HS-5 (cell line): ENCODE data around the gene TRIM17.

Experiments used
- DNase-seq: peaks from one replicate; pipeline ENCODE4 v3.0.0-alpha.2; 2012; ENCODE audit warnings: low read depth

Gene TRIM17

GRCh38 chr1:228378090-228378872, 38.4 kb downstream of the TRIM17 start:
- DNase-seq = no peak

DNA sequence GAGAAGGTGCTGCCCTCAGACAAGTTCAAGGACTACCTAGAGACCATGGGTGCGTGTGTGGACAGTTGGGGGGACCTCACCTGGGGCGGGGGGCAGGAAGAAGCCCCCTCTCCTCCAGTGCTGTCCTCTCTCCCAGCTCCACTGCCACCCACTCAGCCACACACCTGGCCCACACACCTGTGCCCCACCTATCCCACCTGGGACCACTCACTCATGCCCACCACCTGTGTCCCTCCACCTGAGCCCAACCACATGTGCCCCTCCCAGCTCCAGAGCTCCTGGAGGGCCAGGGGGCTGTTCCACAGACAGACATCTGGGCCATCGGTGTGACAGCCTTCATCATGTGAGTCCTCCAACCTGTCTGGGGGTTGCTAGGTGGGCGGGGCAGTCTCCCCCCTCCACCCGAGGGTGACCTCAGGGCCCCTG, 39.0 kb downstream of the TRIM17 start:
- no peak for DNase-seq

DNA sequence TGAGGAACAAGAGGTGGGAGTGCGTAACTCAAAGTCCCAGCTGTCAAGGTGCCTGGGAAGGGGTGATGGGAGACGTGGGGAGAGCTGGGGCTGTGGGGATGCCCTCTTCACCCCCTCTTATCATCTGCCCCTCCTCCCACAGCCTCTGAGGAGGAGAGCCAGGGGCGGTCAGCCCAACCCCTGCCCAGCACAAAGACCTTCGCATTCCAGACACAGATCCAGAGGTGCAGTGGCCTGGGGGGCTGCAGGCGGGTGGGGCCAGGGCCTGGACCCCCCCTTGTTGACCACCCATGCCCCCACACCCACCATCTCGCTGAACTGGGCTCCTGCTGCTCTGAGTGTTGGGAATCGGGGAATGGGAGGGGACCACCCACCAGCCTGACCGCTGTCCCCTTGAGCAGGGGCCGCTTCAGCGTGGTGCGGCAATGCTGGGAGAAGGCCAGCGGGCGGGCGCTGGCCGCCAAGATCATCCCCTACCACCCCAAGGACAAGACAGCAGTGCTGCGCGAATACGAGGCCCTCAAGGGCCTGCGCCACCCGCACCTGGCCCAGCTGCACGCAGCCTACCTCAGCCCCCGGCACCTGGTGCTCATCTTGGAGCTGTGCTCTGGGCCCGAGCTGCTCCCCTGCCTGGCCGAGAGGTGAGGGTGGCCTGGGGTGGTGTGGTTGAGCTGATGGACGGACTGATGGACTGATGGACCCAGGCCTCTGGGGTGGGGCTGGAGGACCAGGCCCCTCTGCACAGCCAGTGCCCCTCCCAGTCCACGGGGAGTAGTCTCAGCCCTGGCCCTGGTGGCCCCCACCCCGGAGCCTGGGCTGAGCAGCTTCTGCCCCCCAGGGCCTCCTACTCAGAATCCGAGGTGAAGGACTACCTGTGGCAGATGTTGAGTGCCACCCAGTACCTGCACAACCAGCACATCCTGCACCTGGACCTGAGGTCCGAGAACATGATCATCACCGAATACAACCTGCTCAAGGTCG, 39.7 kb downstream of the TRIM17 start:
- no peak for DNase-seq

DNA sequence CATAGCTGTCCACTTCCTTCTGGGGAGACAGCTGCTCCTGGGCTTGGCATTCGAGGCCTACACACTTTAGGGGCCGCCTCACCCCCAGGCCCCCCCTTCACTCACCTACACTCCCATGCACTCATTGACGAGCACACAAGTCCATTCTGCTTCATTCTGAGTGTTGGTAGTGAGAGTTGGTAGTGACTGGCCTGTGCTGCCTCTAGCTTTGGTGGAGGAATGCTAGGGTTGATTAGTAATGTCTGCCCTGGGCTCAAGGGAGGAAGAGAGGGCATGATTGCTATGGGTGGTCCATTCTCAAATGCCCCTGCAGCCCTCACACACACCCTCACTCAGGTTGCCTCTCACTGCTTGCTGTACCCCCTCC, 40.4 kb downstream of the TRIM17 start:
- DNase-seq = no peak

DNA sequence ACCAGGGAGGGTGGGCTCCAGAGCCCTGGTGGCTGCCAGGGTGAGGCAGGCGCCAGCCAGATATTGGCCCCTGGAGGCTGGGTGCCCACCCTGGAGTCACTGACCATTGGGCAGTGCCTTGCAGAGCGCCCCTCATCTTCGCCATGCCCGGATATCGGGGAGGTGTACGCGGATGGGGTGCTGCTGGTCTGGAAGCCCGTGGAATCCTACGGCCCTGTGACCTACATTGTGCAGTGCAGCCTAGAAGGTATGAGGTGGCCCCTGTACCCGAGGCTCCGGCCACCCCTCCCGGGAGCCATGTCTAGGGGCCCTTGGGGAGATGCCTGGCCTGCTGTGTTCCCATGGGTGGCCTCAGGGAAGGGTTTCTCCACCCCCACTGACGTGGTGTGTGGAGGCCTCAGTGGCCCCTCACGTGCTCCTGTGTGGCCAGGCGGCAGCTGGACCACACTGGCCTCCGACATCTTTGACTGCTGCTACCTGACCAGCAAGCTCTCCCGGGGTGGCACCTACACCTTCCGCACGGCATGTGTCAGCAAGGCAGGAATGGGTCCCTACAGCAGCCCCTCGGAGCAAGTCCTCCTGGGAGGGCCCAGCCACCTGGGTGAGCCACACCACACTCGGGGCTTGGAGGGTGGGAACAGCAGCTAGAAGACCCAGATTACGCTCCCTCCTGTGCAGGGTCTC, 40.9 kb downstream of the TRIM17 start:
- no peak for DNase-seq

- DNase-seq = no peak
These were observed 41.7 kb downstream of the TRIM17 start for GRCh38 chr1:228374711-228375577.

GRCh38 chr1:228373681-228374571, 42.7 kb downstream of the TRIM17 start:
- no peak for DNase-seq

DNA sequence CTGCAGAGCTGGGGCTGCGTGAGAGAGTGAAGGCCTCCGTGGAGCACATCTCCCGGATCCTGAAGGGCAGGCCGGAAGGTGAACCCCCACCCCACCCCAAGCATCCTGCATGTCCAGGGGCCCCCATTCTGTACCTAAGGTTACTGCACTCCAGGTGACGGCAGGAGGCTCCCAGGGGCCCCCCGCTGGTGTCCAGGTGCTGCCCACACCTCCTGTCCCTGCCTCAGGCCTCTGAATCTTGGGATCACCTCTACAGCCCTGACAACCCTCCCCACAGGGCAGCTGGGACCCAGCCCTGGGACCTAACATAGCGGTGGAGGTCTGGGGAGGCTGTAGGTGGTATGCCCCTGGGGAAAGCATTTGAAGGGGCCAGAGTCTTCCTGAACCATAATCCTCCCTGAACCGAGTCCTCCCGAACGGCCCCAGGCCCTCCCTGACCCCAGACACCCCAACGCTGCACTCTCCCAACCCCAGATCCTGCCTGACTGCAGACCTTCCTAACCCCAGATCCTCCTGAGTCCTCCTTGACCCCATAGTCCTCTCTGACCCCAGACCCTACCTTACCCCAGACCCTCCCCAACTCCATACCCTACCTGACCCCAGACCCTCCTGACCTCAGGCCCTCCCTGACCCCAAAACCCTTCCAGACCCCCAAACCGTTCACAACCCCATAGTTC, 43.5 kb downstream of the TRIM17 start:
- no peak for DNase-seq

- no peak for DNase-seq
These were observed 44.3 kb downstream of the TRIM17 start for GRCh38 chr1:228372183-228373003.

DNA sequence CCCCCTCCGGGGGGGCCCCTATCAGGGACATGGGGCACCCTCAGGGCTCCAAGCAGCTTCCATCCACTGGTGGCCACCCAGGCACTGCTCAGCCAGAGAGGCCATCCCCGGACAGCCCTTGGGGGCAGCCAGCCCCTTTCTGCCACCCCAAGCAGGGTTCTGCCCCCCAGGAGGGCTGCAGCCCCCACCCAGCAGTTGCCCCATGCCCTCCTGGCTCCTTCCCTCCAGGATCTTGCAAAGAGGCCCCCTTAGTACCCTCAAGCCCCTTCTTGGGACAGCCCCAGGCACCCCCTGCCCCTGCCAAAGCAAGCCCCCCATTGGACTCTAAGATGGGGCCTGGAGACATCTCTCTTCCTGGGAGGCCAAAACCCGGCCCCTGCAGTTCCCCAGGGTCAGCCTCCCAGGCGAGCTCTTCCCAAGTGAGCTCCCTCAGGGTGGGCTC, 44.9 kb downstream of the TRIM17 start:
- no peak for DNase-seq

DNA sequence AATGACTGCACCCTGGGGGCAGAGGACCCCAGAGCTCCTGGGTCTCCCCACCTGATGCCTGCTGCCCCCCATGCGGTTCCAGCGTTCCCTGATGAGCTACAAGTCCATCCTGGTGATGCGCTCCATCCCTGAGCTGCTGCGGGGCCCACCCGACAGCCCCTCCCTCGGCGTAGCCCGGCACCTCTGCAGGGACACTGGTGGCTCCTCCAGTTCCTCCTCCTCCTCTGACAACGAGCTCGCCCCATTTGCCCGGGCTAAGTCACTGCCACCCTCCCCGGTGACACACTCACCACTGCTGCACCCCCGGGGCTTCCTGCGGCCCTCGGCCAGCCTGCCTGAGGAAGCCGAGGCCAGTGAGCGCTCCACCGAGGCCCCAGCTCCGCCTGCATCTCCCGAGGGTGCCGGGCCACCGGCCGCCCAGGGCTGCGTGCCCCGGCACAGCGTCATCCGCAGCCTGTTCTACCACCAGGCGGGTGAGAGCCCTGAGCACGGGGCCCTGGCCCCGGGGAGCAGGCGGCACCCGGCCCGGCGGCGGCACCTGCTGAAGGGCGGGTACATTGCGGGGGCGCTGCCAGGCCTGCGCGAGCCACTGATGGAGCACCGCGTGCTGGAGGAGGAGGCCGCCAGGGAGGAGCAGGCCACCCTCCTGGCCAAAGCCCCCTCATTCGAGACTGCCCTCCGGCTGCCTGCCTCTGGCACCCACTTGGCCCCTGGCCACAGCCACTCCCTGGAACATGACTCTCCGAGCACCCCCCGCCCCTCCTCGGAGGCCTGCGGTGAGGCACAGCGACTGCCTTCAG, 45.5 kb downstream of the TRIM17 start:
- no peak for DNase-seq

DNA sequence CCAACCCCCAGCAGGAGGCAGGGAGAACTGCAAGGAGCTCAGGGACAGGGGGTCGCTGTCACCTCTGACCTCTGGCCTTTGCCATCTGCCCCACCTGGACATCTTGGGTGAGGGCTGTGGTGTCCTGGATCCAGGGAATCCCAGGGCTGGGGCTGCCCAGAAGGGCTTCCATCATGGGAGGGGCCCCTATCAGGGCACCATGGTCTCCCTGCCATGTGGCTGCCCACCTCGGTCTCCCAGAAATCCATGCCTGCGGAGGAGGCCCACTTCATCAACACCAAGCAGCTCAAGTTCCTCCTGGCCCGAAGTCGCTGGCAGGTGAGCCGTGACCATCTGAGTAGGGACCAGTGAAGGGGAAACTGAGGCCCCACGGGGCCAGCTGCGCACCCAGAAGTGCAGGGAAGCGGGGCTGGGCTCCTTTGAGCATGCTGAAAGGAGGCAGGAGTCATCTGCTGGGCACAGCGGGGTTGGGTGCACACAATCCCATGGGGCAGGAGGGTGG, 46.2 kb downstream of the TRIM17 start:
- DNase-seq = no peak

DNA sequence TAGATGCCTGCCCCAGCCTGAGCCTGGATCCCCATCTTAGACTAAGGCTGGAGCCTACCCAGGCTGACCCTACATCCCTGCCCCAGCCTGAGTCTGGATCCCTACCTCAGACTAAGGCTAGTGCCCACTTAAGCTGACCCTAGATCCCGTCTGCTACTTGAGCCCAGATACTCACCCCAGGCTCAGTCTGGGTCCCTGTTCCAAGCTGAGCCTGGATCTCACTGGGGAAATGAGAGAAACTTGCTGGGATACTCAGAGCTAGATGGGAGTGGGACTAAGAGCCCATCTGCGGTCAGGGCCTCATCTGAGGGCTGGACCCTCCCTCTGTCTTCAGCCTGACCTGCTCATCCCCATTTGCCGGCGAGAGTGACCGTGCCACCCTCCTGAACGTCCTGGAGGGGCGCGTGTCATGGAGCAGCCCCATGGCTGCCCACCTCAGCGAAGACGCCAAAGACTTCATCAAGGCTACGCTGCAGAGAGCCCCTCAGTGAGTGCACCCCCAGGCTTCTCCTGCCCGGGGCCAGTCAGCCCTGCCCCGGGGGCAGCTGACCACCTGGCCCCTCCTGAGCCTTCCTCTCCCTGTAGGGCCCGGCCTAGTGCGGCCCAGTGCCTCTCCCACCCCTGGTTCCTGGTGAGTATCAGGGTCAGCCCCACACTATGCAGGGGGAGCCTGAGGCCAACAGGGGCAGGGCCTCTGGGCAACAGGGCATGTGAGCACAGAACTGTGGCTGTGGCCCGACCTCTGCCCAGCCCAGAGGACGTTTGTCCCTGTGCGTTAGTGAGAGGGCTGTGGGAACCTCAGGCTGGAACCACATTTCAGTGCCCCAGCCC, 46.8 kb downstream of the TRIM17 start:
- DNase-seq = no peak

- DNase-seq = no peak
These were observed 47.7 kb downstream of the TRIM17 start for GRCh38 chr1:228368801-228369607.

DNA sequence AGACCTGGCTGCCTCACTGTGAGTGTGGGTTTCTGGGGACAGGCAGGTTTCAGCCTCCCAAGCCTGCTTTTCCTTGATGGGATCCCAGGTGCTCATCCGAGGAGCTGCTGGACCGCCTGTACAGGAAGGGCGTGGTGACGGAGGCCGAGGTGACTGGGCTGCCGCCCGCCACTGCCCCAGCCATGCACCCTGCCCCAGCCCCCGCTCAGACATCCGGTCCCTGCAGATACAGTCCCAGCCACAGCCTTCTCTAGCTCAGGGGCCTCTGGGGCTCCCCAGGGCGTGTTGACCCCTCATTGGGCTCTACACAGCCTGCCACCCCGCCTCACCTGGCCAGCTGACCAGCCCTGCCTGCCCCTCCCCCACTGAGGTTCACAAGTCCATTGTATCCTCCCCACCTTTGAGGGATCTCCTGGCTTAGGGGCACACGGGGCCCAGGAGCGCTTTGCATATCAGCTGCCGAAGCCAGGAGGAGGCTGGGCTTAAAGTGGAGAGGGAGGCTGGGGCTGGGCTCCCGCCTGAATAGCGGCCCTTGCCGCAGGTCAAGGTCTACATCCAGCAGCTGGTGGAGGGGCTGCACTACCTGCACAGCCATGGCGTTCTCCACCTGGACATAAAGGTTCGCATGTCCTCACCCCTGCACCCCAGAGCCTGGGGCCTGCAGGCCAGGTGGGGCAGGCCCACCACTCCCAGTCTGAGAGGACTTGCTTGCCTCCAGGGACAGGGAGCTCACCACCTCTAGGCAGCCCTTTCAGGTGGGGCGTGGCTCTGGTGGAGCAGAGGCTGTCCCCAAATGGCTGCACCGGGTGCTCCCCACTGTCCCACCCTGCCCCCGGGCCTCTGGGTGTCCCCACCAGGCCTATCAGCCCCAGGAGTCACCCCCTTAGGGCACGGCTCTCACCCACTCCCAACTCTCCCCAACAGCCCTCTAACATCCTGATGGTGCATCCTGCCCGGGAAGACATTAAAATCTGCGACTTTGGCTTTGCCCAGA, 48.6 kb downstream of the TRIM17 start:
- DNase-seq = no peak
